NB4 (cell line): ENCODE measurements around the gene COL26A1.

Source experiments
- DNase-seq: peaks from one replicate; pipeline ENCODE4 v3.0.0; 2010; ENCODE audit warnings: low read depth
- H3K4me3 ChIP-seq: one replicate; pipeline ENCODE4 v1.5.1; 2011; ENCODE audit warnings: mild to moderate bottlenecking, low read depth, low read length, moderate library complexity
- MAX ChIP-seq: IDR thresholded peaks from 2 replicates; pipeline ENCODE4 v1.6.1; 2011; ENCODE audit warnings: low read depth, low read length
- MYC ChIP-seq: IDR thresholded peaks from 2 replicates; pipeline ENCODE4 v1.6.1; 2011; ENCODE audit warnings: low read depth, low read length
- POLR2A ChIP-seq: IDR thresholded peaks from 2 replicates; pipeline ENCODE4 v1.6.1; 2011; ENCODE audit warnings: mild to moderate bottlenecking; ENCODE audit not compliant: insufficient read length; ENCODE audit errors: extremely low read depth
- TF ChIP-seq, protein P1 (sequence below): IDR thresholded peaks from one replicate; pipeline ENCODE4 v1.5.1; 2012; ENCODE audit warnings: low read depth, low read length

The COL26A1 gene

DNA sequence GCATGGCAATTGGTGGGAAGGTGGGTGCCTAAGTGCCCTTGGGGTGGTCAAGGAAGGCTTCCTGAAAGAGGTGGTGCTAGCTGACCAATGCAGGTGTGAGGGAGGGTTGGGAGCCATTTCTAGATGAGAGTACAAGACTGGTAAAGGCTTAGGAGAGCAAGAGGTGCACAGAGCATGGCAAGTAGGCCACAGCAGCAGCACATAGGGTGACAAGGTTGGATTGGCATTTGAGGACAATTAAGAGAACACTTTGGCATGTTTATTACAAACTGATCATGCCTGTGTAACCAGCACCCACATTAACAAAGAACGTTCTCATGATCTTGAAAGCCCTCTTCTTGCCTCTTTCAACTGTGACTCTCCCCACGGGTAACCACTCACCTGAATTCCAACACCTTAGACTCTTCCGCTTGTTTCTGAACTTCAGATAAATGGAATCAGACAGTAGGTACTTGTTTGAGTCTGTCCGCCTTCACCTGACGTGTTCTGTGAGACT is 158.8 kb downstream of the COL26A1 start:
- no peak overlapping the region for H3K4me3 ChIP-seq
- TF ChIP-seq, protein P1, sequence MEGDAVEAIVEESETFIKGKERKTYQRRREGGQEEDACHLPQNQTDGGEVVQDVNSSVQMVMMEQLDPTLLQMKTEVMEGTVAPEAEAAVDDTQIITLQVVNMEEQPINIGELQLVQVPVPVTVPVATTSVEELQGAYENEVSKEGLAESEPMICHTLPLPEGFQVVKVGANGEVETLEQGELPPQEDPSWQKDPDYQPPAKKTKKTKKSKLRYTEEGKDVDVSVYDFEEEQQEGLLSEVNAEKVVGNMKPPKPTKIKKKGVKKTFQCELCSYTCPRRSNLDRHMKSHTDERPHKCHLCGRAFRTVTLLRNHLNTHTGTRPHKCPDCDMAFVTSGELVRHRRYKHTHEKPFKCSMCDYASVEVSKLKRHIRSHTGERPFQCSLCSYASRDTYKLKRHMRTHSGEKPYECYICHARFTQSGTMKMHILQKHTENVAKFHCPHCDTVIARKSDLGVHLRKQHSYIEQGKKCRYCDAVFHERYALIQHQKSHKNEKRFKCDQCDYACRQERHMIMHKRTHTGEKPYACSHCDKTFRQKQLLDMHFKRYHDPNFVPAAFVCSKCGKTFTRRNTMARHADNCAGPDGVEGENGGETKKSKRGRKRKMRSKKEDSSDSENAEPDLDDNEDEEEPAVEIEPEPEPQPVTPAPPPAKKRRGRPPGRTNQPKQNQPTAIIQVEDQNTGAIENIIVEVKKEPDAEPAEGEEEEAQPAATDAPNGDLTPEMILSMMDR: no peak
- TF ChIP-seq MAX (no peak), MYC (no peak), POLR2A (no peak)
- no peak for DNase-seq

DNA sequence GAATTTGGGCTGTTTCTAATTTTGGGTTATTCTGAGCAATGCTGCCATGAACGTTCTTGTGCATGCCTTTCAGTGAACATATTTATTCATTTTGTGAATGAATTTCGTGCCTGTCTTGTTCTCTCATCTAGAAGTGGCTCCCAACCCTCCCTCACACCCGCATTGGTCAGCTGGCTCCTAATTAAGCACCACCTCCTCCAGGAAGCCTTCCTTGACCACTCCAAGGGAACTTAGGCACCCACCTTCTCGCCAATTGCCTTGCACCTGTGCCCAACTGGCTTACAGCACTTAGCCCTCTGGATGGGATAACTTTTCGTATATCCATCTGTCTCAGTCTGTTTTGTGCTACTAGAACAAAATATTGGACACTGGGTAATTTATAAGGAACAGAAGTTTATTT is 159.3 kb downstream of the COL26A1 start:
- no peak for DNase-seq
- TF ChIP-seq, protein P1: no peak
- TF ChIP-seq MAX: no peak
- TF ChIP-seq MYC: no peak
- H3K4me3 ChIP-seq: no peak overlapping the region

- peak; percentile 41 for DNase-seq
- TF ChIP-seq MYC: no peak
- TF ChIP-seq, protein P1: no peak
- H3K4me3 ChIP-seq: no peak overlapping the region
Observed at GRCh38 chr7:101527844-101528667, 165.4 kb downstream of the COL26A1 start.

- no peak overlapping the region for H3K4me3 ChIP-seq
- TF ChIP-seq MAX: no peak
- TF ChIP-seq, protein P1: no peak
- no peak for TF ChIP-seq POLR2A
- no peak for TF ChIP-seq MYC
- no peak for DNase-seq
Observed at GRCh38 chr7:101529560-101529959, 166.9 kb downstream of the COL26A1 start.

DNA sequence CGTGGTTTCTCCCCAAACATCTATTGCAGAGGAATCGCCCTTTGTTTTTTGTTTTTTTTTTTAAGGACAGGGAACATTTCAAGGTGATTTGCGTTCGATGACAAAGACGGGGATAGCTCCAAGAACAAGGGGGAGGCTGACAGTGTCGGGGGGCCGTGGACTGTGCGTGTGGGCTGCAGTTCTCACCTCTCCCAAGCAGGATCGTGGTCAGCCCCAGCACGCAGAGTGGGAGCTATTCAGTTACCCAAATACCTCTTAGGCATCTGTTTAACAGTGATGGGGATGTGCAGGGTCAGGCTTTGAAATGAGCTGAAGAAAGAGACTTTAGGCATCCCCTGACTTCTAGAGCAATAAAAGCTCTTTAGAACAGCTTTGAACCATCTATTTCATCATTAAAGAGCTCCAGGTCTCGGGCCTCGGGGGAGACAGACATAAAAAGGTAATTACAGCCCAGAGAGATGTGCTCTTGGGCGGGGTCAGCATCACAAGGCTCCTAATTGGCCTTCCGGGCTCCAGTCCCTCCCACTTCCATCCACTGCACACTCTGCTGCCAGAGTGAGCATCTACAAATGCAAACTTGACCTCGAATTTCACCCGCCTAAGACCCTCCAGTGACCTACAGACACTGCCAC is 169.2 kb downstream of the COL26A1 start:
- H3K4me3 ChIP-seq: no peak overlapping the region
- DNase-seq: no peak
- TF ChIP-seq POLR2A: no peak
- TF ChIP-seq MYC: no peak
- TF ChIP-seq MAX: no peak
- TF ChIP-seq, protein P1: no peak
